Activated CD4-positive, CD25-positive, alpha-beta regulatory T cell treated with anti-CD3 and anti-CD28 coated beads, Interleukin-2, amount 50 U/mL, for 24 hours (primary cell): ENCODE data around the gene RIPK3.

Experiments
- ATAC-seq, 2 donors: fragments of 150-1000 bp; cut with Tn5 transposase; one replicate each; pipeline ENCODE4 v1.10.0; 2021; ENCODE audit warnings: mild to moderate bottlenecking in 1 of 2, moderate library complexity in 1 of 2

Gene RIPK3

GRCh38 chr14:24321212-24321975 is 18.4 kb downstream of the RIPK3 start:
- no peak for ATAC-seq

- ATAC-seq = no peak
Observed at GRCh38 chr14:24317141-24317928, 22.5 kb downstream of the RIPK3 start.

GRCh38 chr14:24316597-24316950 is 23.2 kb downstream of the RIPK3 start:
- ATAC-seq = no peak

- ATAC-seq = no peak
Observed at GRCh38 chr14:24315807-24316596, 23.8 kb downstream of the RIPK3 start.

GRCh38 chr14:24315243-24315806 is 24.5 kb downstream of the RIPK3 start:
- no peak for ATAC-seq

- ATAC-seq = no peak
Observed at GRCh38 chr14:24314377-24315193, 25.2 kb downstream of the RIPK3 start.

- ATAC-seq = no peak
Observed at GRCh38 chr14:24313913-24314312, 25.9 kb downstream of the RIPK3 start.

- ATAC-seq = no peak
Observed at GRCh38 chr14:24312736-24313507, 26.9 kb downstream of the RIPK3 start.

GRCh38 chr14:24311837-24312615 is 27.8 kb downstream of the RIPK3 start:
- ATAC-seq = no peak

GRCh38 chr14:24310646-24311604 is 28.9 kb downstream of the RIPK3 start, which contains the start of gene LTB4R:
Gene LTB4R (plus strand): TSS chr14:24311502. CDS start chr14:24315652, 4,150 bp downstream.
- ATAC-seq = peak; percentile 86 to 88

- no peak for ATAC-seq
Observed at GRCh38 chr14:24310265-24310645, 29.5 kb downstream of the RIPK3 start.

- ATAC-seq = no peak
Observed at GRCh38 chr14:24309538-24310264, 30.1 kb downstream of the RIPK3 start, which contains the start of gene LTB4R2. Gene LTB4R2 (plus strand): TSS chr14:24310140. CDS start chr14:24310665, 525 bp downstream.

- no peak for ATAC-seq
Observed at GRCh38 chr14:24308342-24309124, 31.3 kb downstream of the RIPK3 start.

- ATAC-seq = peak in 1 of 2 donors; percentile 14
Observed at GRCh38 chr14:24307575-24308341, 32.0 kb downstream of the RIPK3 start, which contains the start of gene CIDEB. Gene CIDEB (minus strand): TSS chr14:24307977. CDS start chr14:24307858, 119 bp downstream.

GRCh38 chr14:24307156-24307574 is 32.6 kb downstream of the RIPK3 start:
- no peak for ATAC-seq

GRCh38 chr14:24304019-24304387 is 35.8 kb downstream of the RIPK3 start:
- no peak for ATAC-seq
